Esophagus (tissue), 2 donors: ENCODE measurements around the gene PRAMEF18. TPM values are rescaled to one million over a fixed set of nuclear protein-coding genes. Genes with fewer than 3 reads are reported as not detected.
"Not testable (repeated sequence)": the region's sequence is repeated elsewhere in the genome, so short reads cannot be mapped to it uniquely, and the experiment has no call there.

ENCODE experiments used
- H3K27ac ChIP-seq, 2 donors: one replicate each; pipeline ENCODE4 v1.5.1; 2013; ENCODE audit warnings: low read depth in 2 of 2, mild to moderate bottlenecking in 2 of 2, inconsistent platforms in 1 of 2, low read length in 1 of 2, moderate library complexity in 1 of 2
- H3K27me3 ChIP-seq, 2 donors: one replicate each; pipeline ENCODE4 v1.6.1; 2013; ENCODE audit warnings: low read length in 2 of 2, control low read depth in 1 of 2, mild to moderate bottlenecking in 1 of 2; ENCODE audit not compliant: insufficient read depth in 2 of 2, control insufficient read depth in 1 of 2
- H3K36me3 ChIP-seq, 2 donors: one replicate each; pipeline ENCODE4 v1.6.1; 2013; ENCODE audit warnings: low read length in 1 of 2; ENCODE audit not compliant: control insufficient read depth in 2 of 2, insufficient read depth in 2 of 2
- H3K4me1 ChIP-seq, 2 donors: one replicate each; pipeline ENCODE4 v1.6.1; 2013; ENCODE audit warnings: low read length in 1 of 2; ENCODE audit not compliant: control insufficient read depth in 2 of 2, insufficient read depth in 2 of 2
- H3K4me3 ChIP-seq, 2 donors: one replicate each; pipeline ENCODE4 v1.5.1; 2013; ENCODE audit warnings: low read length in 2 of 2, mild to moderate bottlenecking in 2 of 2, low read depth in 1 of 2, moderate library complexity in 1 of 2
- H3K9me3 ChIP-seq, 2 donors: one replicate each; pipeline ENCODE4 v1.6.1; 2013; ENCODE audit warnings: mild to moderate bottlenecking in 2 of 2, low read depth in 1 of 2, low read length in 1 of 2, moderate library complexity in 1 of 2; ENCODE audit not compliant: control insufficient read depth in 2 of 2, insufficient read depth in 1 of 2
- WGBS, 2 donors: extraction: QIAGEN DNeasy Blood & Tissue Kit; methylation state at CpG; one replicate each; pipeline ENCODE4 v1.1.7; 2013; 5-methylcytosine and 5-hydroxymethylcytosine counted together
- polyA plus RNA-seq, 2 donors: library from polyadenylated mRNA; stranded (reverse); fragments of 200-250 nt; gene quantifications; one replicate each; pipeline ENCODE4 v1.2.3, GENCODE V29; 2013
- donor health status: healthy with polysubstance abuse.
- donor health status: Bipolar disorder and iron deficiency.

PRAMEF18 gene
- polyA plus RNA-seq, 2 donors, result not detected

- H3K27me3 ChIP-seq, H3K27ac ChIP-seq, H3K36me3 ChIP-seq, H3K4me1 ChIP-seq, H3K4me3 ChIP-seq, H3K9me3 ChIP-seq: not testable (repeated sequence)
- WGBS, 2 donors, result no CpG with 5 or more reads among the region's 3 CpGs
These were observed 6.8 kb downstream of the PRAMEF18 start for GRCh38 chr1:13219203-13219602.

- H3K9me3 ChIP-seq, H3K4me3 ChIP-seq, H3K27ac ChIP-seq, H3K4me1 ChIP-seq, H3K36me3 ChIP-seq, H3K27me3 ChIP-seq: not testable (repeated sequence)
- WGBS, 2 donors, result no CpG with 5 or more reads among the region's 7 CpGs
These were observed 9.3 kb downstream of the PRAMEF18 start for GRCh38 chr1:13216619-13217018.

- no CpG with 5 or more reads among the region's 9 CpGs for WGBS, 2 donors
- H3K4me1 ChIP-seq, H3K9me3 ChIP-seq, H3K4me3 ChIP-seq, H3K27ac ChIP-seq, H3K27me3 ChIP-seq, H3K36me3 ChIP-seq: not testable (repeated sequence)
These were observed 17.2 kb downstream of the PRAMEF18 start for GRCh38 chr1:13208712-13209111.

GRCh38 chr1:13201309-13201708, 24.6 kb downstream of the PRAMEF18 start, which contains the start of gene PRAMEF13:
TSS of gene PRAMEF13 (minus strand) at chr1:13201409. CDS start at chr1:13199589, 1,820 bp downstream.
- not testable (repeated sequence) for H3K4me3 ChIP-seq, H3K9me3 ChIP-seq, H3K27ac ChIP-seq, H3K36me3 ChIP-seq, H3K4me1 ChIP-seq, H3K27me3 ChIP-seq
- WGBS, 2 donors, result no CpG with 5 or more reads among the region's 5 CpGs

Other genes starting within 250 kb of the PRAMEF18 start
- gene PRAMEF27, start 169.6 kb downstream of the PRAMEF18 start, polyA plus RNA-seq, result not detected
- gene HNRNPCL3, start 165.4 kb downstream of the PRAMEF18 start, polyA plus RNA-seq, result not detected
- gene PRAMEF25, start 155.4 kb downstream of the PRAMEF18 start, polyA plus RNA-seq, result not detected
- gene HNRNPCL2, start 109.3 kb downstream of the PRAMEF18 start, polyA plus RNA-seq, result not detected
- gene PRAMEF26, start 70.1 kb downstream of the PRAMEF18 start, polyA plus RNA-seq, result not detected
- not detected for gene HNRNPCL4, start 60.5 kb downstream of the PRAMEF18 start, polyA plus RNA-seq
- not detected for gene PRAMEF9, start 54.3 kb downstream of the PRAMEF18 start, polyA plus RNA-seq
- not detected for gene PRAMEF13, start 24.7 kb downstream of the PRAMEF18 start, polyA plus RNA-seq
- gene PRAMEF5, start 28.0 kb upstream of the PRAMEF18 start, polyA plus RNA-seq, result not detected
- gene PRAMEF8, start 59.0 kb upstream of the PRAMEF18 start, polyA plus RNA-seq, result under 1 TPM in 1 of 2 donors, not detected in 1; 0.01 TPM
- gene PRAMEF33, start 77.4 kb upstream of the PRAMEF18 start, polyA plus RNA-seq, result not detected
- gene PRAMEF15, start 89.4 kb upstream of the PRAMEF18 start, polyA plus RNA-seq, result not detected
- gene PRAMEF14, start 121.0 kb upstream of the PRAMEF18 start, polyA plus RNA-seq, result not detected
- gene PRAMEF19, start 145.8 kb upstream of the PRAMEF18 start, polyA plus RNA-seq, result under 1 TPM in 1 of 2 donors, not detected in 1; 0.02 TPM
- gene PRAMEF17, start 163.5 kb upstream of the PRAMEF18 start, polyA plus RNA-seq, result not detected
- not detected for gene PRAMEF20, start 184.3 kb upstream of the PRAMEF18 start, polyA plus RNA-seq